Measurements from ENCODE around the gene CTXN1.

The CTXN1 gene

GRCh38 chr19:7926021-7926726 lies at the start of gene CTXN1:
CTXN1 (minus strand) TSS chr19:7926135; CDS start chr19:7925538, 597 bp downstream.
- Histone ChIP-seq H3K4me3 (ENCODE audit: low read length) (peak within 1 kb of the TSS; percentile 68), H3K27me3 (ENCODE audit: control insufficient read depth, insufficient read depth, low read length) (no peaks in the 10 kb centered on the region), H3K9ac (ENCODE audit: low read length) (no peak within 1 kb of the TSS), H3K4me1 (ENCODE audit: control insufficient read depth, insufficient read depth, low read length) (peaks cover 71% of the 10 kb centered on the region), H3K27ac (ENCODE audit: low read depth, low read length) (peak within 1 kb of the TSS; percentile 99), H3K36me3 (ENCODE audit: control insufficient read depth, insufficient read depth, low read length) (peaks cover 10% of the 10 kb centered on the region)

GRCh38 chr19:7975037-7975436 lies 49.1 kb upstream of the CTXN1 start:
- H3K9ac ChIP-seq (ENCODE audit: low read length), result no peak overlapping the region
- H3K4me1 ChIP-seq (ENCODE audit: control insufficient read depth, insufficient read depth, low read length), result no peaks in the 10 kb centered on the region
- H3K4me3 ChIP-seq (ENCODE audit: low read length), result no peak overlapping the region
- H3K36me3 ChIP-seq (ENCODE audit: control insufficient read depth, insufficient read depth, low read length), result peaks cover 35% of the 10 kb centered on the region
- no peak overlapping the region for H3K27ac ChIP-seq (ENCODE audit: low read depth, low read length)
- H3K27me3 ChIP-seq (ENCODE audit: control insufficient read depth, insufficient read depth, low read length), result no peaks in the 10 kb centered on the region

GRCh38 chr19:7973883-7974282 lies 47.9 kb upstream of the CTXN1 start:
- Histone ChIP-seq H3K27ac (ENCODE audit: low read depth, low read length) (no peak overlapping the region), H3K4me1 (ENCODE audit: control insufficient read depth, insufficient read depth, low read length) (no peaks in the 10 kb centered on the region), H3K4me3 (ENCODE audit: low read length) (no peak overlapping the region), H3K9ac (ENCODE audit: low read length) (no peak overlapping the region), H3K27me3 (ENCODE audit: control insufficient read depth, insufficient read depth, low read length) (no peaks in the 10 kb centered on the region), H3K36me3 (ENCODE audit: control insufficient read depth, insufficient read depth, low read length) (peaks cover 30% of the 10 kb centered on the region)

GRCh38 chr19:7971553-7972520 lies 45.9 kb upstream of the CTXN1 start:
- Histone ChIP-seq H3K36me3 (ENCODE audit: control insufficient read depth, insufficient read depth, low read length) (peaks cover 26% of the 10 kb centered on the region), H3K4me3 (ENCODE audit: low read length) (no peak overlapping the region), H3K27me3 (ENCODE audit: control insufficient read depth, insufficient read depth, low read length) (no peaks in the 10 kb centered on the region), H3K9ac (ENCODE audit: low read length) (no peak overlapping the region), H3K4me1 (ENCODE audit: control insufficient read depth, insufficient read depth, low read length) (no peaks in the 10 kb centered on the region), H3K27ac (ENCODE audit: low read depth, low read length) (no peak overlapping the region)

GRCh38 chr19:7970716-7971448 lies 44.9 kb upstream of the CTXN1 start:
- Histone ChIP-seq H3K4me1 (ENCODE audit: control insufficient read depth, insufficient read depth, low read length) (no peaks in the 10 kb centered on the region), H3K9ac (ENCODE audit: low read length) (no peak overlapping the region), H3K4me3 (ENCODE audit: low read length) (no peak overlapping the region), H3K27ac (ENCODE audit: low read depth, low read length) (no peak overlapping the region), H3K36me3 (ENCODE audit: control insufficient read depth, insufficient read depth, low read length) (peaks cover 33% of the 10 kb centered on the region), H3K27me3 (ENCODE audit: control insufficient read depth, insufficient read depth, low read length) (no peaks in the 10 kb centered on the region)

- Histone ChIP-seq H3K4me3 (ENCODE audit: low read length) (no peak overlapping the region), H3K27ac (ENCODE audit: low read depth, low read length) (no peak overlapping the region), H3K4me1 (ENCODE audit: control insufficient read depth, insufficient read depth, low read length) (no peaks in the 10 kb centered on the region), H3K36me3 (ENCODE audit: control insufficient read depth, insufficient read depth, low read length) (peaks cover 33% of the 10 kb centered on the region), H3K27me3 (ENCODE audit: control insufficient read depth, insufficient read depth, low read length) (no peaks in the 10 kb centered on the region), H3K9ac (ENCODE audit: low read length) (no peak overlapping the region)
Observed at GRCh38 chr19:7969555-7969939, 43.6 kb upstream of the CTXN1 start.

GRCh38 chr19:7968796-7969554 lies 43.0 kb upstream of the CTXN1 start:
- H3K36me3 ChIP-seq (ENCODE audit: control insufficient read depth, insufficient read depth, low read length), result peaks cover 32% of the 10 kb centered on the region
- no peak overlapping the region for H3K27ac ChIP-seq (ENCODE audit: low read depth, low read length)
- no peak overlapping the region for H3K4me3 ChIP-seq (ENCODE audit: low read length)
- H3K9ac ChIP-seq (ENCODE audit: low read length), result no peak overlapping the region
- no peaks in the 10 kb centered on the region for H3K27me3 ChIP-seq (ENCODE audit: control insufficient read depth, insufficient read depth, low read length)
- H3K4me1 ChIP-seq (ENCODE audit: control insufficient read depth, insufficient read depth, low read length), result no peaks in the 10 kb centered on the region

- Histone ChIP-seq H3K9ac (ENCODE audit: low read length) (no peak overlapping the region), H3K27me3 (ENCODE audit: control insufficient read depth, insufficient read depth, low read length) (no peaks in the 10 kb centered on the region), H3K36me3 (ENCODE audit: control insufficient read depth, insufficient read depth, low read length) (peaks cover 25% of the 10 kb centered on the region)
Observed at GRCh38 chr19:7968008-7968795, 42.3 kb upstream of the CTXN1 start.

GRCh38 chr19:7965921-7966665 lies 40.2 kb upstream of the CTXN1 start:
- no peak overlapping the region for H3K27ac ChIP-seq (ENCODE audit: low read depth, low read length)
- H3K4me3 ChIP-seq (ENCODE audit: low read length), result no peak overlapping the region
- no peaks in the 10 kb centered on the region for H3K27me3 ChIP-seq (ENCODE audit: control insufficient read depth, insufficient read depth, low read length)
- H3K36me3 ChIP-seq (ENCODE audit: control insufficient read depth, insufficient read depth, low read length), result peaks cover 19% of the 10 kb centered on the region
- no peak overlapping the region for H3K9ac ChIP-seq (ENCODE audit: low read length)
- no peaks in the 10 kb centered on the region for H3K4me1 ChIP-seq (ENCODE audit: control insufficient read depth, insufficient read depth, low read length)

More at GRCh38 chr19:7968008-7968795, 42.3 kb upstream of the CTXN1 start:
- Histone ChIP-seq H3K27ac (ENCODE audit: low read depth, low read length) (no peak overlapping the region), H3K4me3 (ENCODE audit: low read length) (no peak overlapping the region), H3K4me1 (ENCODE audit: control insufficient read depth, insufficient read depth, low read length) (no peaks in the 10 kb centered on the region)

- no peak overlapping the region for H3K4me3 ChIP-seq (ENCODE audit: low read length)
- no peaks in the 10 kb centered on the region for H3K27me3 ChIP-seq (ENCODE audit: control insufficient read depth, insufficient read depth, low read length)
- H3K4me1 ChIP-seq (ENCODE audit: control insufficient read depth, insufficient read depth, low read length), result no peaks in the 10 kb centered on the region
- H3K27ac ChIP-seq (ENCODE audit: low read depth, low read length), result no peak overlapping the region
- no peak overlapping the region for H3K9ac ChIP-seq (ENCODE audit: low read length)
- H3K36me3 ChIP-seq (ENCODE audit: control insufficient read depth, insufficient read depth, low read length), result peaks cover 19% of the 10 kb centered on the region
Observed at GRCh38 chr19:7965259-7965841, 39.4 kb upstream of the CTXN1 start.
